ENCODE measurements around the gene RASL10A.

Gene RASL10A

GRCh38 chr22:29291215-29291614 lies 24.3 kb downstream of the RASL10A start:
- Histone ChIP-seq H3K4me3 (ENCODE audit: low read depth in 1 of 2, low read length in 1 of 2) (no peak overlapping the region), H3K27me3 (no peaks in the 10 kb centered on the region), H3K9me3 (no peaks in the 10 kb centered on the region), H3K27ac (no peak overlapping the region), H3K36me3 (peaks cover 99% of the 10 kb centered on the region), H3K4me1 (ENCODE audit: control insufficient read depth in 1 of 2, insufficient read depth in 1 of 2, low read depth in 1 of 2, low read length in 1 of 2) (no peaks in the 10 kb centered on the region)
- no peak for TF ChIP-seq CTCF (IDR thresholded peaks at IDR 0.05)

- H3K36me3 ChIP-seq: peaks cover 99% of the 10 kb centered on the region
- no peak overlapping the region for H3K27ac ChIP-seq
- H3K27me3 ChIP-seq: no peaks in the 10 kb centered on the region
- TF ChIP-seq CTCF (IDR thresholded peaks at IDR 0.05): no peak
- H3K4me1 ChIP-seq (ENCODE audit: control insufficient read depth in 1 of 2, insufficient read depth in 1 of 2, low read depth in 1 of 2, low read length in 1 of 2): no peaks in the 10 kb centered on the region
- H3K9me3 ChIP-seq: no peaks in the 10 kb centered on the region
- no peak overlapping the region for H3K4me3 ChIP-seq (ENCODE audit: low read depth in 1 of 2, low read length in 1 of 2)
Measured at GRCh38 chr22:29290061-29290460, 25.4 kb downstream of the RASL10A start.

- Histone ChIP-seq H3K4me1 (ENCODE audit: control insufficient read depth in 1 of 2, insufficient read depth in 1 of 2, low read depth in 1 of 2, low read length in 1 of 2) (no peaks in the 10 kb centered on the region), H3K27ac (no peak overlapping the region), H3K9me3 (no peaks in the 10 kb centered on the region), H3K4me3 (ENCODE audit: low read depth in 1 of 2, low read length in 1 of 2) (no peak overlapping the region), H3K36me3 (peaks cover 99% of the 10 kb centered on the region), H3K27me3 (no peaks in the 10 kb centered on the region)
- no peak for TF ChIP-seq CTCF (IDR thresholded peaks at IDR 0.05)
Measured at GRCh38 chr22:29288837-29289236, 26.7 kb downstream of the RASL10A start.

GRCh38 chr22:29284196-29284595 lies 31.3 kb downstream of the RASL10A start:
- Histone ChIP-seq H3K27me3 (no peaks in the 10 kb centered on the region), H3K9me3 (no peaks in the 10 kb centered on the region), H3K36me3 (peaks cover 95% of the 10 kb centered on the region), H3K4me1 (ENCODE audit: control insufficient read depth in 1 of 2, insufficient read depth in 1 of 2, low read depth in 1 of 2, low read length in 1 of 2) (no peaks in the 10 kb centered on the region), H3K4me3 (ENCODE audit: low read depth in 1 of 2, low read length in 1 of 2) (no peak overlapping the region), H3K27ac (no peak overlapping the region)
- TF ChIP-seq CTCF (IDR thresholded peaks at IDR 0.05): no peak

- Histone ChIP-seq H3K27ac (no peak overlapping the region), H3K27me3 (no peaks in the 10 kb centered on the region), H3K9me3 (peaks cover 3% of the 10 kb centered on the region), H3K36me3 (peaks cover 97% of the 10 kb centered on the region), H3K4me1 (ENCODE audit: control insufficient read depth in 1 of 2, insufficient read depth in 1 of 2, low read depth in 1 of 2, low read length in 1 of 2) (no peaks in the 10 kb centered on the region), H3K4me3 (ENCODE audit: low read depth in 1 of 2, low read length in 1 of 2) (no peak overlapping the region)
- no peak for TF ChIP-seq CTCF (IDR thresholded peaks at IDR 0.05)
Measured at GRCh38 chr22:29277927-29278326, 37.6 kb downstream of the RASL10A start.

Measured in neutrophil (primary cell).